WERI-Rb-1 (cell line): Measurements from ENCODE around the gene ZNF358.
"Not testable (repeated sequence)": the region's sequence is repeated elsewhere in the genome, so short reads cannot be mapped to it uniquely, and the experiment has no call there.

ENCODE experiments used
- DNase-seq: peaks from one replicate; pipeline ENCODE4 v3.0.0-alpha.2; 2020
- H3K27ac ChIP-seq: fragments of 250-450 bp; sonication (Bioruptor Pico); 2 replicates; pipeline ENCODE4 v1.5.1; 2020; ENCODE audit warnings: mild to moderate bottlenecking, moderate library complexity
- H3K27me3 ChIP-seq: fragments of 250-450 bp; sonication (Bioruptor Pico); 2 replicates; pipeline ENCODE4 v1.5.1; 2021; ENCODE audit warnings: mild to moderate bottlenecking, low read depth, moderate library complexity; ENCODE audit not compliant: insufficient read depth, severe bottlenecking
- H3K36me3 ChIP-seq: fragments of 250-450 bp; sonication (Bioruptor Pico); 2 replicates; pipeline ENCODE4 v1.5.1; 2020; ENCODE audit warnings: mild to moderate bottlenecking, moderate library complexity
- H3K4me3 ChIP-seq: 2 replicates; pipeline ENCODE4 v1.5.1; 2011; ENCODE audit warnings: low read depth, mild to moderate bottlenecking, control low read depth, low read length
- H3K9me3 ChIP-seq: fragments of 250-450 bp; sonication (Bioruptor Pico); 2 replicates; pipeline ENCODE4 v1.5.1; 2021; ENCODE audit warnings: mild to moderate bottlenecking, moderate library complexity; ENCODE audit not compliant: severe bottlenecking
- CTCF ChIP-seq: IDR thresholded peaks from 2 replicates; pipeline ENCODE4 v1.5.1; 2011; ENCODE audit warnings: low read depth, mild to moderate bottlenecking, control low read depth, inconsistent platforms, low read length

ZNF358 gene

GRCh38 chr19:7533925-7534480, 18.1 kb downstream of the ZNF358 start:
- DNase-seq = peak; percentile 82
- peak overlapping the region; percentile 78 for H3K27ac ChIP-seq
- no peaks in the 10 kb centered on the region; the same call in 1 of the 2 replicates for H3K36me3 ChIP-seq
- peak overlapping the region; percentile 80 for H3K4me3 ChIP-seq
- no peak for TF ChIP-seq CTCF
- H3K9me3 ChIP-seq = no peaks in the 10 kb centered on the region
- no peaks in the 10 kb centered on the region for H3K27me3 ChIP-seq

DNA sequence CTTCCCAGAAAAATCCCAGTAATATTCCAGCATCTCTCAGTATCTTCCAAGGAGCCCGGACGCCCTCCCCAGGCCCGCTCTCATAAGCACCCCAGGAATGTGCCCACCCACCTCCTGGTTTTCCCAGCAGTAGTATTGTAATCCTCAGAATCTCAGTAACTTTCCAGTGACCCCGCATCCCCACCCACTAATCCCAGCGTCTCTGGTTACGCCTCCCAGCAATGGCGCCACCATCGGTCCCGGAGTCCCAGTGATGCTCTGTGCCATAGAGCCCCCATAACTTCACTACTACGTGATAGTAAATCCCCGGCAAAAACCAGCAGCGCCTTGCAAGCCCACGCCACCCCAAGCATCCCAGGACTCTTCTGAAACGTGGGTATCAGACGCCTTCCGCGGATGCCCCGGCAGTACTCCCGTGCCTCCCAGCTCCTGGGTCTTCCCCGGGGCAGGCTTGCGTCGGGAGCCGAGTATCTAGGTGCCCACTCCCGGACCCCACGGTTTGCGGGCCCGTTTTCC, 18.7 kb downstream of the ZNF358 start:
- Histone ChIP-seq H3K27me3 (no peaks in the 10 kb centered on the region), H3K36me3 (no peaks in the 10 kb centered on the region; the same call in 1 of the 2 replicates), H3K27ac (no peak overlapping the region), H3K9me3 (no peaks in the 10 kb centered on the region), H3K4me3 (peak overlapping the region; percentile 80)
- DNase-seq = peak; percentile 60
- TF ChIP-seq CTCF = no peak

GRCh38 chr19:7535047-7535997, 19.4 kb downstream of the ZNF358 start, which contains the start of gene PNPLA6:
Gene PNPLA6, plus strand, starts transcription at chr19:7535717. Its CDS starts 72 bp downstream, at chr19:7535789.
- DNase-seq = peak; percentile 92
- Histone ChIP-seq H3K27me3 (no peaks in the 10 kb centered on the region), H3K27ac (peak within 1 kb of the TSS; percentile 72), H3K4me3 (peak within 1 kb of the TSS; percentile 80), H3K9me3 (no peaks in the 10 kb centered on the region), H3K36me3 (no peaks in the 10 kb centered on the region; the same call in 1 of the 2 replicates)
- 0 out of 2 replicates have a peak, but pooled peaks have one; percentile 1 for TF ChIP-seq CTCF

DNA sequence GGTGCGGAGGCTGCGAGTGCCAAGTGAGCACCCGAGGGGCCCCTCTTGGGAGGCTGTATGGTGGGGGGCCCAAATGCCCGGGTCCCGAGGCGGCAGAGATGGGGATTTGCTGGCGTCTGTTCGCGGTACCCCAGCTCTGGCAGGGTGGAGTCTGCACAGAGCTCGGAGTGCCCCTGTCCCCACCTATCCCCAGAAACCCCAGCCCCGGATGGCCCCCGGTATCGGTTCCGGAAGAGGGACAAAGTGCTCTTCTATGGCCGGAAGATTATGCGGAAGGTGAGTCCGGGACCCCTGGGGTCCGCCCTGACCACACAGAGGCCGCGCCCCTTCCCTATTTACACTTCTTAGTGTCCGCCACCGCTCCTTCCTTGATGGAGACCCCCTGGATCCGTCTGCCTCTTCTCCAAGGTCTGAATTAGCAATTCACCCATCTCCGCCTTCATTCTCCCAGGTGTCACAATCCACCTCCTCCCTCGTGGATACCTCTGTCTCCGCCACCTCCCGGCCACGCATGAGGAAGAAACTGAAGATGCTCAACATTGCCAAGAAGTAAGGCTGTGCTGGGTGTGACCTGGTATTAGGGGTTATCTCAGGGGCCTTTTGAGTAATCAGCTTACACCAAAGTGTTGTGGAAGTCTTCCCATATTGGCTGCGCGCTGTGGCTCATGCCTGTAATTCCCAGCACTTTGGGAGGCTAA, 20.2 kb downstream of the ZNF358 start:
- no peak overlapping the region for H3K27ac ChIP-seq
- TF ChIP-seq CTCF = no peak
- DNase-seq = peak; percentile 61
- no peaks in the 10 kb centered on the region for H3K27me3 ChIP-seq
- peak overlapping the region; percentile 80 for H3K4me3 ChIP-seq
- no peaks in the 10 kb centered on the region; the same call in 1 of the 2 replicates for H3K36me3 ChIP-seq
- H3K9me3 ChIP-seq = no peaks in the 10 kb centered on the region

DNA sequence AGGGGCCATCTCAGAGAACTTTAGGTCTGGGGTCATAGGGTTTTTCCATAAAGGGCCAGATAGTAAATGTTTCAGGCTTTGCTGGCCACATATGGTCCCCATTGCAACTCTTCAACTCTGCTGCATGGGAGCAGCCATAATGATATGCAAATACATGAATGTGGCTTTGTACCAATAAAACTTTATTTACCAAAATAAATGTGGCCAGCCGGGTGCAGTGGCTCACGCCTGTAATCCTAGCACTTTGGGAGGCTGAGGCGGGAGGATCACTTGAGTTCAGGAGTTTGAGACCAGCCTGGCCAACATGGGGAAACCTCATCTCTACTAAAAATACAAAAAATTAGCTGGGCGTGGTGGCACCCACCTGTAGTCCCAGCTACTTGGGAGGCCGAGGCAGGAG, 23.1 kb downstream of the ZNF358 start:
- not testable (repeated sequence) for H3K36me3 ChIP-seq, H3K9me3 ChIP-seq, H3K27ac ChIP-seq, H3K27me3 ChIP-seq, DNase-seq, H3K4me3 ChIP-seq
